HUES64 (cell line): Measurements from ENCODE around the gene THSD4.

Source experiments
- H3K27ac ChIP-seq: 2 replicates; pipeline ENCODE4 v1.7.0; 2013; ENCODE audit warnings: low read depth, low read length, inconsistent platforms
- H3K27me3 ChIP-seq: 2 replicates; pipeline ENCODE4 v1.6.1; 2013; ENCODE audit warnings: mild to moderate bottlenecking, low read length; ENCODE audit not compliant: insufficient read depth
- H3K36me3 ChIP-seq: 2 replicates; pipeline ENCODE4 v1.6.1; 2013; ENCODE audit warnings: mild to moderate bottlenecking, low read length; ENCODE audit not compliant: insufficient read depth
- H3K4me1 ChIP-seq: 2 replicates; pipeline ENCODE4 v1.6.1; 2013; ENCODE audit warnings: mild to moderate bottlenecking, low read length, moderate library complexity; ENCODE audit not compliant: insufficient read depth
- H3K4me3 ChIP-seq: 2 replicates; pipeline ENCODE4 v1.5.1; 2013; ENCODE audit warnings: mild to moderate bottlenecking, low read length, moderate library complexity
- H3K9ac ChIP-seq: 2 replicates; pipeline ENCODE4 v1.6.1; 2013; ENCODE audit warnings: mild to moderate bottlenecking, low read depth, low read length
- H3K9me3 ChIP-seq: 2 replicates; pipeline ENCODE4 v1.6.1; 2013; ENCODE audit warnings: low read depth, low read length; ENCODE audit not compliant: insufficient read depth
- WGBS: fragments of 150-250, 120-280 bp; methylation state at CpG from one replicate; pipeline ENCODE4 v1.1.7; 2013; ENCODE audit warnings: missing lambda C conversion rate; 5-methylcytosine and 5-hydroxymethylcytosine counted together

Gene THSD4

GRCh38 chr15:71138473-71138872 lies 23.2 kb downstream of the THSD4 start:
- H3K9me3 ChIP-seq: no peaks in the 10 kb centered on the region
- H3K27ac ChIP-seq: no peak overlapping the region
- H3K27me3 ChIP-seq: no peaks in the 10 kb centered on the region
- 74% methylated on average over 2 of the region's 2 CpGs for WGBS
- H3K36me3 ChIP-seq: no peaks in the 10 kb centered on the region
- no peak overlapping the region for H3K4me3 ChIP-seq
- H3K9ac ChIP-seq: no peak overlapping the region
- peaks cover 8% of the 10 kb centered on the region; the same call in 1 of the 2 replicates for H3K4me1 ChIP-seq

DNA sequence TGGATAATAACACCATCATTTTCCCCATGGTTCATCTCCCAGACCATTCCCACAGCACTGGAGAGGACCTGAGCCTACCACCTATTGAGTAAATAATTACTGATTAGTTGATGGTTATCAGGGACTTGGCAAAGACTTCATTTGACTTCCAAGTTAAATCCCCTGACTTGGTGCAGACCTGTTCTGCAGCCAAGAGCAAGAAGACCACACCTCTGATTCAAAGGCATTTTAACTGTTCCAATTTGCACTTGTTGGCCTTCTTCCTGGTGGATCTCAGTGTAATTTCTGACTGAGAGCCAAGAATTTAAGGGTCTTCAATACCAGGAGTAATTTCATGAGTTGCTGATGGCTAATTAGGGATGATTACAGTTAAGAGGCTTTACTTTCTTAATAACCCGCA lies 24.0 kb downstream of the THSD4 start:
- Histone ChIP-seq H3K9ac (no peak overlapping the region), H3K4me1 (peaks cover 8% of the 10 kb centered on the region; the same call in 1 of the 2 replicates), H3K4me3 (no peak overlapping the region), H3K27me3 (no peaks in the 10 kb centered on the region), H3K27ac (no peak overlapping the region), H3K36me3 (no peaks in the 10 kb centered on the region), H3K9me3 (no peaks in the 10 kb centered on the region)
- 96% methylated on average over 1 of the region's 1 CpG for WGBS

DNA sequence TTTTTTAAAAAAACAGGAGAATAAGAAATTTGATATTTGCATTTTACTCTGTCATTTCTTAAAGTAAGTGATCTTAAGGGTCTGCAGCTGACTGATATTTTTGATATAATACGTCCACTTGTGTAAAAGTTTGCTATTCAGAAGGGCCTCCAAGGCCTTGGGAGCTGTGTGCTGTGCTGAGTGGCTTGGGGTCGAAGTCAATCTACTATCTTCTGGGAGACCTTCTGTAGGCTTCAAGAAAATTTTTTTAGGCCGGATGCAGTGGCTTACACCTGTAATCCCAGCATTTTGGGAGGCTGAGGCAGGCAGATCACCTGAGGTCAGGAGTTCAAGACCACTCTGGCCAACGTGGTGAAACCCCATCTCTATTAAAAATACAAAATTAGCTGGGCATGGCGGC lies 26.3 kb downstream of the THSD4 start:
- WGBS: 95% methylated on average over 5 of the region's 5 CpGs
- Histone ChIP-seq H3K9me3 (no peaks in the 10 kb centered on the region), H3K4me1 (peaks cover 3% of the 10 kb centered on the region; the same call in 1 of the 2 replicates), H3K9ac (no peak overlapping the region), H3K36me3 (no peaks in the 10 kb centered on the region), H3K27ac (no peak overlapping the region), H3K27me3 (no peaks in the 10 kb centered on the region), H3K4me3 (no peak overlapping the region)

GRCh38 chr15:71142780-71143179 lies 27.5 kb downstream of the THSD4 start:
- WGBS: 100% methylated on average over 1 of the region's 3 CpGs
- Histone ChIP-seq H3K4me1 (no peaks in the 10 kb centered on the region; the same call in 1 of the 2 replicates), H3K27me3 (no peaks in the 10 kb centered on the region), H3K27ac (no peak overlapping the region), H3K36me3 (no peaks in the 10 kb centered on the region), H3K9ac (no peak overlapping the region), H3K9me3 (no peaks in the 10 kb centered on the region), H3K4me3 (no peak overlapping the region)

GRCh38 chr15:71143373-71144310 lies 28.4 kb downstream of the THSD4 start:
- H3K27ac ChIP-seq: no peak overlapping the region
- no peaks in the 10 kb centered on the region for H3K9me3 ChIP-seq
- no peaks in the 10 kb centered on the region for H3K36me3 ChIP-seq
- no peak overlapping the region for H3K4me3 ChIP-seq
- H3K27me3 ChIP-seq: no peaks in the 10 kb centered on the region
- H3K9ac ChIP-seq: no peak overlapping the region
- WGBS: 81% methylated on average over 10 of the region's 10 CpGs
- H3K4me1 ChIP-seq: no peaks in the 10 kb centered on the region; the same call in 1 of the 2 replicates

- Histone ChIP-seq H3K27me3 (no peaks in the 10 kb centered on the region), H3K36me3 (no peaks in the 10 kb centered on the region), H3K4me3 (no peak overlapping the region), H3K27ac (no peak overlapping the region), H3K4me1 (peaks cover 5% of the 10 kb centered on the region), H3K9ac (no peak overlapping the region), H3K9me3 (no peaks in the 10 kb centered on the region)
- WGBS: 79% methylated on average over 2 of the region's 2 CpGs
Measured at GRCh38 chr15:71145648-71146047, 30.4 kb downstream of the THSD4 start.

GRCh38 chr15:71146580-71146982 lies 31.3 kb downstream of the THSD4 start:
- H3K9ac ChIP-seq: no peak overlapping the region
- no peaks in the 10 kb centered on the region for H3K36me3 ChIP-seq
- peaks cover 5% of the 10 kb centered on the region for H3K4me1 ChIP-seq
- 95% methylated on average over 4 of the region's 4 CpGs for WGBS
- H3K27ac ChIP-seq: no peak overlapping the region
- H3K4me3 ChIP-seq: no peak overlapping the region
- H3K27me3 ChIP-seq: no peaks in the 10 kb centered on the region
- no peaks in the 10 kb centered on the region for H3K9me3 ChIP-seq

GRCh38 chr15:71148048-71148447 lies 32.8 kb downstream of the THSD4 start:
- Histone ChIP-seq H3K27me3 (no peaks in the 10 kb centered on the region), H3K4me3 (no peak overlapping the region), H3K36me3 (no peaks in the 10 kb centered on the region), H3K9me3 (no peaks in the 10 kb centered on the region), H3K9ac (no peak overlapping the region), H3K27ac (no peak overlapping the region), H3K4me1 (peaks cover 5% of the 10 kb centered on the region)
- 87% methylated on average over 6 of the region's 6 CpGs for WGBS

DNA sequence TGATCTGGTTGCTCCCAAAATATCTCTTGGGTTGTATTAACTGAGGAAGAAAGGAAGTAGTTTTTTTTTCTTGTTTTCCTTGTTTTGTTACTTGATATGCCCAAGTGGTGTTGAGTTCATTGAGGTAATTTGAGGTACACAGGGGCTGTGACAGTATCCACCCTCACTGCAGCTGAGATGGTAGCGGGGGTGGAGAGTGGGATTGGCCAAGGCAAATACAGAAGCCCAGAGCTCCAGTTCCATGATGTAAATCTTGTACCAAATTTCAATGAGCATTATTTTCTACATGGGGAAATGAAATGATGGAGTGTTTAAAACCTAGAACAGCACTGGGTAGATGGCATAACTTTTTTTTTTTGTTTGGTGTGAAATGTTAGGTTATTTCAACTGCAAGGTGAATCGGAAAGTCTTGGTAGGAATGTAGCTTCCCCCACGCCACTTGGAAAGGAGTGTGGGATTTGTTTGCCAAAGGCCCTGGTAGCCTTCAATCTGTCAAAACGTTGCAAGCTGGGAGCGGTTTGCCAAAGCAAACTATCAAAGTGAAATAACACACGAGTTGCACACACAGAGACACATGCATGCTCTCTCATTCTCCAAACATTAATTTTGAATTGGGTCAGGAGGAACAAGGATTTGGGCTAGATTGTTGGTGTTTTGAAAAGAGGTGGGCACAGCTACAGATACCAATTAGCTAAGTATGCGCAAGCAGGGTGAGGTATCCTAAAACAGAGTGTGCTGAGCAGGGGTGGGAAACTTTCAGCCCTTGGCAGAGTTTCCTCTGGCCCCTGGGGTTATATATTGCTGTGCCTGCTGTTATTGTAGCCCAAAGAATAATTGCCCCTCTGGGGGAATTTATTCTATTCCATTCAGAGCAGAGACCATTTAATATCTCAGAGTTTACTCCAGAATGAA lies 34.6 kb downstream of the THSD4 start:
- Histone ChIP-seq H3K9ac (no peak overlapping the region), H3K9me3 (no peaks in the 10 kb centered on the region), H3K4me3 (no peak overlapping the region), H3K27me3 (no peaks in the 10 kb centered on the region), H3K27ac (no peak overlapping the region), H3K4me1 (peaks cover 5% of the 10 kb centered on the region), H3K36me3 (peaks cover 3% of the 10 kb centered on the region; the same call in 1 of the 2 replicates)
- 80% methylated on average over 7 of the region's 7 CpGs for WGBS

DNA sequence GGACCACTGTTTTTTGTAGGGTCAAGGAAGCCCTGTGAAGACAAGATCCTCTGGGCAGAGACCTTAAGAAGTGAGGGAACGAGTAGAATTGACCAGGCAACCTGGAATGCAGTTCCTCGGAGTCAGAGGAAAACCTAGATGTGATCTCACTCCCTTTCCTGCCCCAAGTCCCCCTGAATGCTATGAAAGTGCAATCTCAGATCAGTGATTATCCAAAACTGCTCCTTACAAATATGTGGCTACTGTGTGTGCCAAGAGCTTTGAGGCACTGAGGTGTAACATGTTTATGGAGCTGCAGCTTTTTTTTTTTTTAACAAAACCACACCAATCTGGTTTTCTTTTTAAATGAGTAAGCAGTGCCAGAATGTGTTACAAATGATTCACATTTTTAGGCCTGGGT lies 35.8 kb downstream of the THSD4 start:
- Histone ChIP-seq H3K4me3 (no peak overlapping the region), H3K9me3 (no peaks in the 10 kb centered on the region), H3K36me3 (peaks cover 3% of the 10 kb centered on the region; the same call in 1 of the 2 replicates), H3K4me1 (peaks cover 5% of the 10 kb centered on the region), H3K27me3 (no peaks in the 10 kb centered on the region), H3K27ac (no peak overlapping the region), H3K9ac (no peak overlapping the region)
- 86% methylated on average over 2 of the region's 2 CpGs for WGBS

DNA sequence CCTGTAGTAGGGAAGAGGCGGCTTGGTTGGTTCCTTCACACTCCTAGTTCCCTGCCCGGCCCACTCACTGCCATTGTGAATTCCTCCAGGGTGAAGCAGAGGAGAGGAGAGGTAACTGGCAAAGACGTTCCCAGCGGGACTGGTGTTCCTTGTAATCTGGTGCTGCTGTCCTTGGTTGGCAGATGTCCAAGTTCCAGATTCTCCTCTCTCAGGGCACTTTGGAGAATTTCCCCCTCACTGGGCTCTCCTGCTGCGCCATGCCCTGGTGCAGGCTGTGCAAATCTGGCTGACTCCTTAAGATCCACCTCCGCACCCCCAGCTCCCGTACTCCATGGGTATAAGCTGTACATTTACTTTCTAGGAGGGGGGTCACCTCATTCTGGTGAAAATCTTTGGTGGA lies 37.3 kb downstream of the THSD4 start:
- Histone ChIP-seq H3K27me3 (no peaks in the 10 kb centered on the region), H3K27ac (no peak overlapping the region), H3K9me3 (no peaks in the 10 kb centered on the region), H3K4me1 (peaks cover 5% of the 10 kb centered on the region), H3K4me3 (no peak overlapping the region), H3K36me3 (peaks cover 3% of the 10 kb centered on the region; the same call in 1 of the 2 replicates), H3K9ac (no peak overlapping the region)
- WGBS: 95% methylated on average over 6 of the region's 7 CpGs
